Measurements from ENCODE around the gene CCDC12.

DNA sequence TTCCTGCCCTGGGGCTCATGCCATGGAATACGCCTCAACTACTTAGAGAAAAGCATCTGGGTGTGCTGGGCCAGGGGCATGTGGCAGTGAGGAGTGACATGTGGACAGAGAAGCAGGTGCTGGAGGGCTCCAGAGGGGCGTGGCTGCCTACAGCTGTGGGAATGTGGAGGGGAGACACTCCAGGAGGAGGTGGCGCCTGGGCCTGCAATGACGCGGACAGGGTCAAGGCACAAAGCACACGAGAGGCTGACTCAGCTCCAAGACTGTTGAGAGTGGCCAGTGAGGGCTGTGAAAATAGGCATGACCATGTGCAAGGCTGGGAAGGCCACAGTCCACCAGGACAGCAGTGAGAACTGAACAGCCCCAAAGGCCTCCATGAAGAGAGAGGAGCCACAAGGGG, 50.5 kb downstream of the CCDC12 start:
- TF ChIP-seq CTCF (IDR thresholded peaks at IDR 0.05; ENCODE audit: borderline replicate concordance, extremely low read depth, low read length, poor library complexity, severe bottlenecking) (no peak), EZH2 (IDR thresholded peaks at IDR 0.05; ENCODE audit: borderline replicate concordance, low read depth, low read length, severe bottlenecking) (no peak)

Measured in DND-41 (cell line).